CD14-positive monocyte (primary cell): ENCODE data around the gene PDE4C. TPM values are rescaled to one million over a fixed set of nuclear protein-coding genes. Genes with fewer than 3 reads are reported as not detected.
A peak's percentile ranks its signal among the peaks of the same experiment; 100 is the strongest.

ENCODE experiments used
- DNase-seq, 3 donors: peaks; one replicate each; pipeline ENCODE4 v3.0.0-alpha.2; 2011 to 2022
- H2AFZ ChIP-seq: 2 replicates; pipeline ENCODE4 v1.6.0; 2012; ENCODE audit warnings: mild to moderate bottlenecking, low read depth, low read length, inconsistent platforms; ENCODE audit not compliant: insufficient read depth, poor library complexity, severe bottlenecking
- H3K27ac ChIP-seq, 2 donors: 1 replicate in 1 of 2; 2 replicates in 1 of 2; pipeline ENCODE4 v1.5.1; 2012 to 2013; ENCODE audit warnings: low read length in 2 of 2, control low read depth in 1 of 2, inconsistent platforms in 1 of 2, low read depth in 1 of 2, mild to moderate bottlenecking in 1 of 2
- H3K27me3 ChIP-seq, 2 donors: one replicate each; pipeline versions ENCODE4 v1.6.0 to v1.6.1; 2011 to 2013; ENCODE audit warnings: low read length in 2 of 2; ENCODE audit not compliant: control insufficient read depth in 2 of 2, insufficient read depth in 2 of 2
- H3K36me3 ChIP-seq, 2 donors: replicated peaks in 1 of 2; 1 replicate in 1 of 2; 2 replicates in 1 of 2; pipeline versions ENCODE4 v1.5.1 to v1.6.1; 2012 to 2013; ENCODE audit warnings: low read length in 2 of 2, control low read depth in 1 of 2, inconsistent platforms in 1 of 2, mild to moderate bottlenecking in 1 of 2; ENCODE audit not compliant: insufficient read depth in 2 of 2, control insufficient read depth in 1 of 2
- H3K4me1 ChIP-seq, 2 donors: 1 replicate in 1 of 2; 2 replicates in 1 of 2; pipeline versions ENCODE4 v1.5.1 to v1.6.1; 2012 to 2013; ENCODE audit warnings: low read length in 2 of 2, control low read depth in 1 of 2, inconsistent platforms in 1 of 2, mild to moderate bottlenecking in 1 of 2, moderate library complexity in 1 of 2; ENCODE audit not compliant: insufficient read depth in 2 of 2, control insufficient read depth in 1 of 2
- H3K4me2 ChIP-seq: replicated peaks from 2 replicates; pipeline ENCODE3; 2012; ENCODE audit warnings: low read length, moderate library complexity, mild to moderate bottlenecking; ENCODE audit not compliant: poor library complexity, severe bottlenecking; ENCODE audit errors: extremely low read depth
- H3K4me3 ChIP-seq, 3 experiments: fragments of 200-600 bp in 1 of 3; sonication (generic) in 1 of 3; replicated peaks in 1 of 3; 1 replicate in 2 of 3; 2 replicates in 1 of 3; pipeline ENCODE4 v1.5.1; 2011 to 2013; ENCODE audit warnings: low read length in 3 of 3, mild to moderate bottlenecking in 3 of 3, control low read depth in 2 of 3, low read depth in 2 of 3, inconsistent platforms in 1 of 3, moderate library complexity in 1 of 3
- H3K79me2 ChIP-seq: 2 replicates; pipeline ENCODE4 v1.6.0; 2012; ENCODE audit warnings: mild to moderate bottlenecking, control low read depth, inconsistent platforms, low read length, moderate library complexity; ENCODE audit not compliant: insufficient read depth
- H3K9ac ChIP-seq: 2 replicates; pipeline ENCODE4 v1.6.0; 2017; ENCODE audit warnings: low read length, mild to moderate bottlenecking; ENCODE audit not compliant: insufficient read depth, poor library complexity, severe bottlenecking
- H3K9me3 ChIP-seq, 2 donors: replicated peaks in 1 of 2; 1 replicate in 1 of 2; 2 replicates in 1 of 2; pipeline versions ENCODE4 v1.5.1 to v1.6.1; 2012 to 2013; ENCODE audit warnings: low read length in 2 of 2, control low read depth in 1 of 2; ENCODE audit not compliant: control insufficient read depth in 1 of 2, insufficient read depth in 1 of 2
- H4K20me1 ChIP-seq: 2 replicates; pipeline ENCODE4 v1.6.0; 2012; ENCODE audit warnings: mild to moderate bottlenecking, low read length, control low read depth, moderate library complexity; ENCODE audit not compliant: insufficient read depth
- H3K27ac Mint-ChIP-seq, 7 donors: one replicate each; pipeline ENCODE4 v1.8.0; 2020; ENCODE audit warnings: mild to moderate bottlenecking in 7 of 7, mixed read lengths in 7 of 7, moderate library complexity in 6 of 7, inconsistent platforms in 2 of 7
- H3K27me3 Mint-ChIP-seq, 3 donors: one replicate each; pipeline ENCODE4 v1.8.0; 2021 to 2022; ENCODE audit warnings: low read depth in 3 of 3, mild to moderate bottlenecking in 3 of 3, mixed read lengths in 3 of 3, moderate library complexity in 3 of 3, inconsistent platforms in 1 of 3
- H3K36me3 Mint-ChIP-seq, 2 donors: one replicate each; pipeline ENCODE4 v1.8.0; 2020; ENCODE audit warnings: mixed read lengths in 2 of 2, inconsistent platforms in 1 of 2, mild to moderate bottlenecking in 1 of 2
- H3K4me1 Mint-ChIP-seq: one replicate; pipeline ENCODE4 v1.8.0; 2020; ENCODE audit warnings: mild to moderate bottlenecking, mixed read lengths
- H3K4me3 Mint-ChIP-seq, 2 donors: one replicate each; pipeline ENCODE4 v1.8.0; 2020; ENCODE audit warnings: mild to moderate bottlenecking in 2 of 2, mixed read lengths in 2 of 2, moderate library complexity in 1 of 2
- H3K9me3 Mint-ChIP-seq, 7 donors: one replicate each; pipeline ENCODE4 v1.8.0; 2020 to 2022; ENCODE audit warnings: mixed read lengths in 7 of 7, mild to moderate bottlenecking in 6 of 7, moderate library complexity in 6 of 7, inconsistent platforms in 2 of 7
- CTCF ChIP-seq: fragments of 200-600 bp; IDR thresholded peaks from one replicate; pipeline ENCODE4 v1.8.0; 2022; ENCODE audit warnings: antibody characterized with exemption, mild to moderate bottlenecking
- WGBS: methylation state at CpG from one replicate; pipeline ENCODE4 v1.1.5; 2013; ENCODE audit warnings: missing lambda C conversion rate; ENCODE audit not compliant: insufficient coverage; 5-methylcytosine and 5-hydroxymethylcytosine counted together
- intact Hi-C, 2 donors: fragments of 100-400 bp; cut with micrococcal nuclease; formaldehyde crosslinking; loops; one replicate each; pipeline versions ENCODE4 v1.15.0 to v1.15.1; 2023
- polyA plus RNA-seq, 3 donors: library from polyadenylated mRNA; depleted of rRNA in 1 of 3; unstranded in 2 of 3; stranded (reverse) in 1 of 3; fragments of 300-500 nt in 2 of 3; fragments of >200 nt in 1 of 3; fragmentation: Illumina TruSeq in 2 of 3; gene quantifications; 1 replicate in 2 of 3; 2 replicates in 1 of 3; pipeline ENCODE4 v1.2.3, GENCODE V29; 2012 to 2021

The PDE4C gene
- polyA plus RNA-seq, 3 donors, result not detected

DNA sequence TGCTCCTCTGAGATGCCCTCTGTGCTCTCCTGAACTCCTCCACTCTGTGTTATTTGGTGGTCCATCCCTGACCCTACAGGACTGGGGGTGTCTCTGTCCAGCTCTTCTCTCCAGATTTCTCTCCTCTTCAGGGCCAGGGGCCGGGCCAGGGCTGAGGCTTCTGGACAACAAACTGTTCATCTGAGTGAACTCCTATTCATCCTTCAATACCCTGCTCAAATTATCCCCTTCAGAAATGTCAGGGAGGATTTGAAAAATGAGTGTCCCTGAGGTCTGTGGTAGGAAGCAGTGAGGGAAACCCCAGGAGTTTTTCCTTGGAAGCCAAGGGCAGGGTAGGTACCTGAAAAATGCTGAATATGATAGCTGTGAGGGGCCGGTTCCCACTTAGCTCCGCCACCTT lies 7.6 kb downstream of the PDE4C start:
- no peak overlapping the region for H3K9ac ChIP-seq
- no peaks in the 10 kb centered on the region for H3K36me3 ChIP-seq
- H3K27ac ChIP-seq, result no peak overlapping the region
- peaks cover 0 to 4% of the 10 kb centered on the region in 2 donors for H3K9me3 ChIP-seq
- no CpG with 5 or more reads among the region's 3 CpGs for WGBS
- no peak overlapping the region for H2AFZ ChIP-seq
- intact Hi-C loops, result no loop called here
- no peak overlapping the region for H3K4me3 ChIP-seq
- no peak for DNase-seq
- H3K79me2 ChIP-seq, result no peaks in the 10 kb centered on the region
- H3K27me3 ChIP-seq, result peaks cover 0 to 14% of the 10 kb centered on the region in 2 donors
- TF ChIP-seq CTCF, result no peak
- Mint-ChIP-seq H3K4me3 (peak overlapping the region in 1 of 2 donors; percentile 27), H3K9me3 (peaks cover 0 to 9% (median 0%) of the 10 kb centered on the region in 7 donors), H3K4me1 (peaks cover 5% of the 10 kb centered on the region), H3K27ac (no peak overlapping the region), H3K36me3 (no peaks in the 10 kb centered on the region), H3K27me3 (peaks cover 29 to 44% (median 39%) of the 10 kb centered on the region in 3 donors)
- no peaks in the 10 kb centered on the region for H4K20me1 ChIP-seq
- H3K4me2 ChIP-seq, result no peak overlapping the region
- H3K4me1 ChIP-seq, result peaks cover 0 to under 1% of the 10 kb centered on the region in 2 donors

GRCh38 chr19:18218159-18218558 lies 8.1 kb downstream of the PDE4C start:
- Histone ChIP-seq H3K4me1 (no peaks in the 10 kb centered on the region), H3K79me2 (no peaks in the 10 kb centered on the region), H3K4me2 (no peak overlapping the region), H3K27me3 (peaks cover 0 to 14% of the 10 kb centered on the region in 2 donors), H3K27ac (no peak overlapping the region), H3K4me3 (no peak overlapping the region), H4K20me1 (no peaks in the 10 kb centered on the region), H2AFZ (no peak overlapping the region), H3K9me3 (peaks cover 0 to 4% of the 10 kb centered on the region in 2 donors), H3K9ac (no peak overlapping the region), H3K36me3 (no peaks in the 10 kb centered on the region)
- intact Hi-C loops, result no loop called here
- WGBS, result 92% methylated on average over 17 of the region's 17 CpGs
- TF ChIP-seq CTCF, result no peak
- DNase-seq, result no peak
- Mint-ChIP-seq H3K27ac (no peak overlapping the region), H3K9me3 (peaks cover 0 to 11% (median 0%) of the 10 kb centered on the region in 7 donors), H3K4me1 (peaks cover 5% of the 10 kb centered on the region), H3K27me3 (peaks cover 30 to 44% (median 39%) of the 10 kb centered on the region in 3 donors), H3K36me3 (no peaks in the 10 kb centered on the region), H3K4me3 (no peak overlapping the region)
